H9 (cell line): ENCODE measurements around the gene PLCL1. TPM values are rescaled to one million over a fixed set of nuclear protein-coding genes. Genes with fewer than 3 reads are reported as not detected.

Experiments
- DNase-seq: peaks from one replicate; pipeline ENCODE4 v3.0.0-alpha.2; 2017
- H2AFZ ChIP-seq: one replicate; pipeline ENCODE4 v1.6.1; 2013; ENCODE audit warnings: mild to moderate bottlenecking, low read length, control low read depth, moderate library complexity
- H2AK5ac ChIP-seq: 2 replicates; pipeline ENCODE4 v1.6.1; 2013; ENCODE audit warnings: low read length, control low read depth, mixed read lengths; ENCODE audit not compliant: insufficient read length
- H2BK120ac ChIP-seq: one replicate; pipeline ENCODE4 v1.6.1; 2013; ENCODE audit warnings: low read depth, mild to moderate bottlenecking, low read length, control low read depth, inconsistent platforms; ENCODE audit not compliant: poor library complexity, severe bottlenecking
- H2BK12ac ChIP-seq: 2 replicates; pipeline ENCODE4 v1.6.1; 2013; ENCODE audit warnings: low read length, control low read depth, mixed read lengths, low read depth; ENCODE audit not compliant: insufficient read length
- H2BK15ac ChIP-seq: 2 replicates; pipeline ENCODE4 v1.6.1; 2013; ENCODE audit warnings: low read depth, low read length, control low read depth
- H2BK20ac ChIP-seq: one replicate; pipeline ENCODE4 v1.6.1; 2013; ENCODE audit warnings: low read depth, mild to moderate bottlenecking, low read length, control low read depth, inconsistent platforms; ENCODE audit not compliant: poor library complexity, severe bottlenecking
- H2BK5ac ChIP-seq: 2 replicates; pipeline ENCODE4 v1.6.1; 2013; ENCODE audit warnings: low read length, control low read depth, mixed read lengths; ENCODE audit not compliant: insufficient read length
- H3K14ac ChIP-seq: 2 replicates; pipeline ENCODE4 v1.6.1; 2013; ENCODE audit warnings: low read length, control low read depth; ENCODE audit not compliant: insufficient read depth
- H3K18ac ChIP-seq: 2 replicates; pipeline ENCODE4 v1.6.1; 2013; ENCODE audit warnings: low read depth, mild to moderate bottlenecking, mixed read lengths, low read length, control low read depth; ENCODE audit not compliant: insufficient read length
- H3K23ac ChIP-seq: 2 replicates; pipeline ENCODE4 v1.6.1; 2013; ENCODE audit warnings: low read length, control low read depth, mixed read lengths, low read depth; ENCODE audit not compliant: insufficient read length
- H3K23me2 ChIP-seq: 2 replicates; pipeline ENCODE4 v1.6.1; 2013; ENCODE audit warnings: low read depth, mild to moderate bottlenecking, mixed read lengths, low read length, control low read depth; ENCODE audit not compliant: insufficient read length, poor library complexity, severe bottlenecking
- H3K27ac ChIP-seq: 2 replicates; pipeline ENCODE4 v1.5.1; 2013; ENCODE audit warnings: low read length, control low read depth, mixed read lengths, low read depth; ENCODE audit not compliant: insufficient read length
- H3K27me3 ChIP-seq: 2 replicates; pipeline ENCODE4 v1.6.1; 2013; ENCODE audit warnings: low read length, control low read depth, inconsistent platforms; ENCODE audit not compliant: insufficient read depth
- H3K4ac ChIP-seq: 2 replicates; pipeline ENCODE4 v1.6.1; 2013; ENCODE audit warnings: low read depth, mild to moderate bottlenecking, control low read depth, inconsistent platforms, low read length, moderate library complexity
- H3K4me1 ChIP-seq: 2 replicates; pipeline ENCODE4 v1.6.1; 2013; ENCODE audit warnings: low read length, control low read depth, inconsistent platforms; ENCODE audit not compliant: insufficient read depth
- H3K4me2 ChIP-seq: 2 replicates; pipeline ENCODE4 v1.6.1; 2013; ENCODE audit warnings: low read length, control low read depth, mixed read lengths; ENCODE audit not compliant: insufficient read length, insufficient read depth
- H3K56ac ChIP-seq: 2 replicates; pipeline ENCODE4 v1.6.1; 2013; ENCODE audit warnings: low read depth, mild to moderate bottlenecking, mixed read lengths, low read length, control low read depth; ENCODE audit not compliant: insufficient read length
- H3K79me1 ChIP-seq: 2 replicates; pipeline ENCODE4 v1.6.1; 2013; ENCODE audit warnings: low read depth, mild to moderate bottlenecking, moderate library complexity, low read length, control low read depth, inconsistent platforms; ENCODE audit not compliant: insufficient read depth, poor library complexity, severe bottlenecking
- H3K79me2 ChIP-seq: 2 replicates; pipeline ENCODE4 v1.6.1; 2013; ENCODE audit warnings: low read length, control low read depth, inconsistent platforms; ENCODE audit not compliant: insufficient read depth
- H3K9ac ChIP-seq: 2 replicates; pipeline ENCODE4 v1.6.1; 2013; ENCODE audit warnings: low read length, control low read depth, mixed read lengths; ENCODE audit not compliant: insufficient read length; ENCODE audit errors: extremely low read depth
- H3K9me3 ChIP-seq: one replicate; pipeline ENCODE4 v1.6.1; 2013; ENCODE audit warnings: low read depth, low read length, inconsistent platforms; ENCODE audit not compliant: control insufficient read depth
- H3T11ph ChIP-seq: one replicate; pipeline ENCODE4 v1.6.1; 2013; ENCODE audit warnings: mild to moderate bottlenecking, low read length, control low read depth, inconsistent platforms
- H4K20me1 ChIP-seq: one replicate; pipeline ENCODE4 v1.6.1; 2013; ENCODE audit not compliant: control insufficient read depth, insufficient read length, insufficient read depth
- H4K5ac ChIP-seq: 2 replicates; pipeline ENCODE4 v1.6.1; 2013; ENCODE audit warnings: low read depth, mild to moderate bottlenecking, mixed read lengths, low read length, control low read depth; ENCODE audit not compliant: insufficient read length
- H4K8ac ChIP-seq: replicated peaks from 2 replicates; pipeline ENCODE4 v1.6.1; 2013; ENCODE audit warnings: low read length, control low read depth, mixed read lengths, low read depth; ENCODE audit not compliant: insufficient read length
- H4K91ac ChIP-seq: 2 replicates; pipeline ENCODE4 v1.6.1; 2013; ENCODE audit warnings: low read depth, mild to moderate bottlenecking, moderate library complexity, mixed read lengths, low read length, control low read depth; ENCODE audit not compliant: insufficient read length
- H3K27ac Mint-ChIP-seq, 3 experiments: 2 replicates in 2 of 3; 3 replicates in 1 of 3; pipeline ENCODE4 v1.8.0; 2020 to 2021; ENCODE audit warnings: mixed read lengths in 3 of 3, mild to moderate bottlenecking in 1 of 3, moderate library complexity in 1 of 3
- H3K27me3 Mint-ChIP-seq: 2 replicates; pipeline ENCODE4 v1.8.0; 2021; ENCODE audit warnings: low read depth, mild to moderate bottlenecking, moderate library complexity, mixed read lengths
- H3K36me3 Mint-ChIP-seq, 3 experiments: 2 replicates in 2 of 3; 3 replicates in 1 of 3; pipeline ENCODE4 v1.8.0; 2020 to 2021; ENCODE audit warnings: low read depth in 3 of 3, mixed read lengths in 3 of 3; ENCODE audit not compliant: insufficient read depth in 1 of 3
- H3K4me1 Mint-ChIP-seq, 2 experiments: 2 replicates each; pipeline ENCODE4 v1.8.0; 2020; ENCODE audit warnings: mixed read lengths in 2 of 2
- H3K4me3 Mint-ChIP-seq, 2 experiments: 2 replicates in 1 of 2; 3 replicates in 1 of 2; pipeline ENCODE4 v1.8.0; 2020 to 2021; ENCODE audit warnings: mild to moderate bottlenecking in 2 of 2, mixed read lengths in 2 of 2, moderate library complexity in 1 of 2
- H3K9me3 Mint-ChIP-seq, 2 experiments: 2 replicates in 1 of 2; 3 replicates in 1 of 2; pipeline ENCODE4 v1.8.0; 2020; ENCODE audit warnings: mild to moderate bottlenecking in 2 of 2, mixed read lengths in 2 of 2, moderate library complexity in 1 of 2
- CTCF ChIP-seq: fragments of 200-600 bp; sonication (generic); conservative IDR thresholded peaks from 3 replicates; pipeline ENCODE4 v1.8.0; 2021; ENCODE audit warnings: antibody characterized with exemption, mild to moderate bottlenecking
- total RNA-seq: library from RNA; stranded (reverse); gene quantifications from 2 replicates; pipeline ENCODE4 v1.2.1, GENCODE V29; 2021

The PLCL1 gene
- total RNA-seq, 1 experiment from 2014 or later = 0.04 TPM

- Histone ChIP-seq H3K9me3 (no peaks in the 10 kb centered on the region), H4K91ac (no peak overlapping the region), H4K5ac (no peak overlapping the region), H3K4me1 (no peaks in the 10 kb centered on the region), H3K56ac (no peak overlapping the region), H3T11ph (no peak overlapping the region), H4K20me1 (no peaks in the 10 kb centered on the region), H2BK15ac (no peak overlapping the region), H2BK20ac (no peak overlapping the region), H2AK5ac (no peak overlapping the region), H3K23me2 (no peaks in the 10 kb centered on the region), H3K27ac (no peak overlapping the region), H3K14ac (no peak overlapping the region), H3K4ac (no peak overlapping the region), H2AFZ (no peak overlapping the region), H2BK5ac (no peak overlapping the region), H3K4me2 (no peak overlapping the region), H2BK12ac (no peak overlapping the region), H3K79me1 (no peaks in the 10 kb centered on the region), H2BK120ac (no peak overlapping the region), H3K9ac (no peak overlapping the region), H3K27me3 (no peaks in the 10 kb centered on the region), H4K8ac (no peak overlapping the region), H3K23ac (no peak overlapping the region), H3K18ac (no peak overlapping the region), H3K79me2 (no peaks in the 10 kb centered on the region)
- no peaks in the 10 kb centered on the region; a peak in 1 of 7 replicates for H3K36me3 Mint-ChIP-seq
- H3K4me1 Mint-ChIP-seq = no peaks in the 10 kb centered on the region
- H3K27me3 Mint-ChIP-seq = no peaks in the 10 kb centered on the region
- peaks cover 9% of the 10 kb centered on the region in 2 experiments; a peak in 3 of 5 replicates for H3K9me3 Mint-ChIP-seq
- H3K27ac Mint-ChIP-seq = no peak overlapping the region
- DNase-seq = no peak
- no peak for TF ChIP-seq CTCF
- no peak overlapping the region for H3K4me3 Mint-ChIP-seq
Measured at GRCh38 chr2:197964720-197965119, 160.3 kb downstream of the PLCL1 start.
